ENCODE measurements around the gene KPNA6.

The KPNA6 gene

DNA sequence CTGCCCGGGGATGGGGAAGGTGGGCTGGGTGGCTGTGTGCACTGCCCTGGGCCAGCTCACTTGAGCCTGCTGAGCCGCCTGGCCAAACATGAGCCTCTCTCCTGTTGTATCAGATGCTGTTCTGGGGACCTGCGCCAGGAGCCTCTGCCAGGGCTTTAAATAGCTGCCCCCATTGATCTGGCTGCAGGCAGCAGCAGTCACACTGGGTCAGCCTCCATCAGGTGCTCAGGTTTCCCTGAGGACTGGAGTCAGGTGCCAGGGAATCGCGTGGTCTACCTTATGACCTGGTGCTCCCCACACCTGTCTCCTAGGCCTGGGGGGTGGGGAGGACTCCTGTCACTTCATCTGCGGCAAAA is 91.8 kb downstream of the KPNA6 start:
- no peak for TF ChIP-seq CTCF (IDR thresholded peaks at IDR 0.05; ENCODE audit: insufficient read depth, low read length, missing control alignments)
- ChIA-PET POLR2A (interaction anchor here (0.6 to 2.7 kb wide), 5 partner anchors 20 to 136 kb away, joined by 3 to 18 read pairs (median 4); partner anchors contain the start of genes MARCKSL1, TMEM39B and TXLNA), CTCF (interaction anchor here (1.1 to 3.2 kb wide), 4 partner anchors 7 to 153 kb away, joined by 3 to 26 read pairs (median 4); no protein-coding TSS in a partner anchor)
- H3K4me3 ChIP-seq (ENCODE audit: low read depth, low read length), result peak overlapping the region; percentile 78
- DNase-seq (ENCODE audit: low read depth, low spot score), result no peak

- DNase-seq (ENCODE audit: low read depth, low spot score), result no peak
- CTCF ChIA-PET, result interaction anchor here (0.6 to 3.2 kb wide), 7 partner anchors 8 to 152 kb away, joined by 3 to 26 read pairs (median 3); no protein-coding TSS in a partner anchor
- POLR2A ChIA-PET, result interaction anchor here (0.6 to 2.7 kb wide), 13 partner anchors 11 to 194 kb away, joined by 3 to 18 read pairs (median 4); partner anchors contain the start of genes BSDC1, KPNA6, MARCKSL1 and TMEM39B
- TF ChIP-seq CTCF (IDR thresholded peaks at IDR 0.05; ENCODE audit: insufficient read depth, low read length, missing control alignments), result no peak
- peak within 1 kb of the TSS; percentile 78 for H3K4me3 ChIP-seq (ENCODE audit: low read depth, low read length)
Measured at GRCh38 chr1:32200226-32201010, 92.6 kb downstream of the KPNA6 start, which contains the start of gene CCDC28B. TSS of gene CCDC28B (plus strand) at chr1:32200595. CDS start at chr1:32201936, 1,341 bp downstream.

DNA sequence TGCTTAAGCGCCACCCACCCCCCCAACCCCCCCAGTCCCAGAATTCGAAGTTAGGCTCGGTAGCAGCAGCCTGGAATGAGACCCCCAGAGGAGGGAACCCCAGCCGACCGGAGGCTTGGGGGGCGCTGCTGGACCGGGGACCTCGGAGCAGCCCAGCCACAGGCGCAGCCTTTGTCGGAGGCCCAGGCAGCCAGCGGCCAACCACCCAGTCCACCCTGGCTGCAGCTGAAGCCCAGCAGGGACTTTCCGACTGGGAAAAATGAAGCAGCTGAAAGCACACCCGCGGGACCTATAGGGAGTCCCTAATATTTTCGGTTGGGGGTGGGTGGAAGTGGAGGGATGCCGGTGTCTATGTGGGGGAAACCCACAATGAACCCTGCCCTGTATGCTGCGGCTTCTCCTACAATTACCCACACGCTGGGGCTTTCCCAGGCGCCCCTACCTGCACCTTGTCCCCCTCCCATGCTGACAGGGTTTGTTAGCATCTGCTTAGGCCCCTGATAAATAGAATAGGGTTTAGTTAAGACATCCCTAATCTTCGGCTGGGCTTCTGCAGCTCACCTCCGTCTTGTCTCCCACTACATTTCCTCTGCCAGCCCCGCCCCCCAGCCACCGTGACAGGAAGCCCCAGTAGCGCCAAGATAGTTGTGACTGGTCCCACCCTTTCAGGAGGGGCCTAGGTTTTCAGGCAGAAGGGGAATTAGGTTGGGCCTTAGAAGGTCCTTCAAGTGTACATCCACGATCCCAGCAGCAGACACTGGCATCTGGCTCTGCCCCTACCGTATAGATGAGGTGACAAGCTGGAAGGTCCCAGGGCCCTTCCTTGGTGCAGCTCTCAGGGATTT is 93.4 kb downstream of the KPNA6 start:
- DNase-seq (ENCODE audit: low read depth, low spot score), result no peak
- POLR2A ChIA-PET, result interaction anchor here (1.0 to 2.7 kb wide), 10 partner anchors 10 to 150 kb away, joined by 3 to 18 read pairs (median 4); partner anchors contain the start of genes KPNA6, MARCKSL1, TMEM39B and TXLNA
- peak; percentile 13 for TF ChIP-seq CTCF (IDR thresholded peaks at IDR 0.05; ENCODE audit: insufficient read depth, low read length, missing control alignments)
- H3K4me3 ChIP-seq (ENCODE audit: low read depth, low read length), result peak overlapping the region; percentile 78
- CTCF ChIA-PET, result interaction anchor here (0.6 to 3.2 kb wide), 7 partner anchors 9 to 152 kb away, joined by 3 to 26 read pairs (median 3); no protein-coding TSS in a partner anchor

DNA sequence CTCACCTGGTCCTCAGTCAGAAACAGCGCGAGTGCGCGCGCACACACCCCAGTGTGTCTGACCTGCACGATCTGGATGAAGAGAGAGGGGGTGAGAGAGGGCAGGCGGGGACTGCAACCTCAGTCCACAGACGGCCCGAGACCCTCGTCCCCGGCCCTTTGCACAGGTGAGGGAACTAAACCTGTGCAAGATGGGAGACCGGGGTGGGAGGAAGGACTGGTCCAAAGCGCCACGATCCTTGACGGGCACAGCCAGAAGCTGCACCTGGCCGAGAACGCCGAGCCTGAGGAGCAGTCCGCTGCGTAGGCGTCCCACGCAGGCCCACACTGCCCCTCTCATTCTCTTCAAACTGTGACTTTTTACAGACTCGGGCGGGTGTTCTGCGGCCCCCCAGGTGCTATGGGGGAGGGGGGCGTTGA is 97.1 kb downstream of the KPNA6 start:
- POLR2A ChIA-PET, result interaction anchor here (0.6 to 1.5 kb wide), 4 partner anchors 11 to 170 kb away, joined by 3 to 7 read pairs (median 5); partner anchors contain the start of gene MARCKSL1
- no peak for TF ChIP-seq CTCF (IDR thresholded peaks at IDR 0.05; ENCODE audit: insufficient read depth, low read length, missing control alignments)
- H3K4me3 ChIP-seq (ENCODE audit: low read depth, low read length), result peak overlapping the region; percentile 77
- DNase-seq (ENCODE audit: low read depth, low spot score), result no peak
- CTCF ChIA-PET, result interaction anchor here (5.2 kb wide), 1 partner anchor 11 kb away, joined by 54 read pairs; no protein-coding TSS in a partner anchor

DNA sequence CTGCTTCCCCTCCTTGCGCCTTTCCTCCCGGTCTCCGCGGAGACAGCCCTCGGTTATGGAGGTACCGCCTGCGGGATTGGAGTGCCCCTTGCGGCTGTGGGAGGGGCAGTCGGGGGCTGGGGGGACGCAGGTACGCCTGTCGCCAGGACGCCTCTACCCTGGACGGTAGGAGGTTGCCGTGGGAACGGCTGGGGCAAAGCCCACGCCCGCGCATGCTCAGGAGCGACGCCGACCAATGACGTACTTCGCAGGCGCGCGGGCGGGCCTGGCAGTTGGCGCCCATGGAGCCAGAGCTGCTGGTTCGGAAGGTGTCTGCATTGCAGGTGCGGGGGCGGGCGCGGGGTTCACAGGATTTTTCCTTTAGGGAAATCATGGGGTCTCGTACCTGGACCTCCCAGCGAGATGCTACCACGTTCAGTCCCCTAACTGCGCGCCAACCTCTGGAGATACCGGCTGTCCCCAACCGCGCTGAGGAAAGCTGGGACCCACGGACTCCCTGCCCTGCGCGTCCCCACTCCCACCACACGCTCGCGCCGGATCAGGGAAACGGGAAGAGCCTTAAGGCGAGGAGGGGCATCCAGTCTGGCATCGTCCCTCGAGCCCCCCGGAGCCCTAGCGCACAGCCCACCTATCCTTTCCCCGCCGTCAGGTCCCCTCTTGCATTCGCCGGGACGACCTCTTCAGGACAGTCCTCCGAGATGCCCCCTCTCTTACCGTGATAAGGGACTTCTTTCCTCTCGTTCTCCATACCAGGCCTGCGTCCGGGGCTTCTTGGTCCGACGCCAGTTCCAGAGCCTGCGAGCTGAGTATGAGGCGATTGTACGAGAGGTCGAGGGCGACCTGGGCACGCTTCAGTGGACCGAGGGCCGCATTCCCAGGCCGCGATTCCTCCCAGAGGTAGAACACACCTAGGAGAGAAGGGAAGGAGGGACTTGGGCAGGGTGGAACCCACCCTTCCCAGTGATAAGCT is 97.8 kb downstream of the KPNA6 start, which contains the start of gene IQCC:
Gene IQCC, plus strand, starts transcription at position 271 of the 970 bp plus-strand sequence. Its CDS starts 11 bp downstream, at position 282.
- H3K4me3 ChIP-seq (ENCODE audit: low read depth, low read length), result peak within 1 kb of the TSS; percentile 77
- DNase-seq (ENCODE audit: low read depth, low spot score), result no peak
- POLR2A ChIA-PET, result interaction anchor here (0.5 to 1.5 kb wide), 6 partner anchors 8 to 171 kb away, joined by 3 to 7 read pairs (median 4); partner anchors contain the start of gene MARCKSL1
- CTCF ChIA-PET, result interaction anchor here (1.0 to 5.2 kb wide), 3 partner anchors 10 to 42 kb away, joined by 3 to 54 read pairs (median 6); no protein-coding TSS in a partner anchor
- no peak for TF ChIP-seq CTCF (IDR thresholded peaks at IDR 0.05; ENCODE audit: insufficient read depth, low read length, missing control alignments)
